HG03108 (cell line): Measurements from ENCODE around the gene SLC2A8.
A peak's percentile ranks its signal among the peaks of the same experiment; 100 is the strongest.

Experiments used
- ATAC-seq: cut with Tn5 transposase; IDR thresholded peaks from one replicate; pipeline ENCODE4 v1.9.1; 2021; ENCODE audit warnings: moderate library complexity; ENCODE audit not compliant: unreplicated experiment

The SLC2A8 gene

GRCh38 chr9:127380479-127380878 is 16.5 kb upstream of the SLC2A8 start:
- no peak for ATAC-seq

- no peak for ATAC-seq
Observed at GRCh38 chr9:127382541-127382940, 14.4 kb upstream of the SLC2A8 start.

- no peak for ATAC-seq
Observed at GRCh38 chr9:127384016-127384730, 12.8 kb upstream of the SLC2A8 start.

- no peak for ATAC-seq
Observed at GRCh38 chr9:127384901-127385300, 12.1 kb upstream of the SLC2A8 start.

GRCh38 chr9:127386249-127386648 is 10.7 kb upstream of the SLC2A8 start:
- ATAC-seq, result no peak

- ATAC-seq, result no peak
Observed at GRCh38 chr9:127386981-127387380, 10.0 kb upstream of the SLC2A8 start.

- ATAC-seq, result peak; percentile 77
Observed at GRCh38 chr9:127388037-127388855, 8.7 kb upstream of the SLC2A8 start.

GRCh38 chr9:127388856-127389238 is 8.1 kb upstream of the SLC2A8 start:
- no peak for ATAC-seq

- no peak for ATAC-seq
Observed at GRCh38 chr9:127389381-127390247, 7.4 kb upstream of the SLC2A8 start.

GRCh38 chr9:127390248-127390545 is 6.8 kb upstream of the SLC2A8 start:
- no peak for ATAC-seq

- no peak for ATAC-seq
Observed at GRCh38 chr9:127390563-127390962, 6.4 kb upstream of the SLC2A8 start.

- ATAC-seq, result no peak
Observed at GRCh38 chr9:127392166-127392565, 4.8 kb upstream of the SLC2A8 start.

GRCh38 chr9:127392976-127393375 is 4.0 kb upstream of the SLC2A8 start:
- no peak for ATAC-seq

- no peak for ATAC-seq
Observed at GRCh38 chr9:127393645-127394044, 3.3 kb upstream of the SLC2A8 start.

GRCh38 chr9:127395497-127396252 is 1.3 kb upstream of the SLC2A8 start:
- no peak for ATAC-seq

- no peak for ATAC-seq
Observed at GRCh38 chr9:127396253-127396807, 639 bp upstream of the SLC2A8 start.

- no peak for ATAC-seq
Observed at GRCh38 chr9:127397646-127398274, 791 bp downstream of the SLC2A8 start.

GRCh38 chr9:127398275-127398647 is 1.3 kb downstream of the SLC2A8 start:
- ATAC-seq, result no peak

GRCh38 chr9:127398715-127399400 is 1.9 kb downstream of the SLC2A8 start:
- ATAC-seq, result no peak
